Right cardiac atrium (tissue), 5 donors: Measurements from ENCODE around the gene GREM2. TPM values are rescaled to one million over a fixed set of nuclear protein-coding genes. Genes with fewer than 3 reads are reported as not detected.

Experiments
- ATAC-seq, 2 donors: fragments of 200-7000 bp; cut with Tn5 transposase; one replicate each; pipeline versions ENCODE4 v1.8.0 to v1.9.1; 2020; ENCODE audit warnings: moderate library complexity in 2 of 2, mild to moderate bottlenecking in 1 of 2
- DNase-seq, 3 donors: peaks; one replicate each; pipeline ENCODE4 v3.0.0-alpha.2; 2020
- H3K27ac ChIP-seq: one replicate; pipeline ENCODE4 v1.5.1; 2013; ENCODE audit warnings: mild to moderate bottlenecking, low read length, control low read depth, moderate library complexity
- H3K27me3 ChIP-seq: one replicate; pipeline ENCODE4 v1.6.1; 2013; ENCODE audit not compliant: control insufficient read depth, insufficient read depth
- H3K4me1 ChIP-seq: one replicate; pipeline ENCODE4 v1.6.1; 2013; ENCODE audit warnings: low read length; ENCODE audit not compliant: control insufficient read depth, insufficient read depth
- H3K4me3 ChIP-seq: one replicate; pipeline ENCODE4 v1.5.1; 2013; ENCODE audit warnings: low read length, control low read depth
- H3K9me3 ChIP-seq: one replicate; pipeline ENCODE4 v1.6.1; 2013; ENCODE audit warnings: low read length; ENCODE audit not compliant: control insufficient read depth
- WGBS: extraction: QIAGEN DNeasy Blood & Tissue Kit; methylation state at CpG from one replicate; pipeline ENCODE4 v1.1.7; 2013; 5-methylcytosine and 5-hydroxymethylcytosine counted together
- intact Hi-C, 4 donors: fragments of 100-400 bp; cut with DNase I; formaldehyde crosslinking; loops; one replicate each; pipeline versions ENCODE4 v1.11.0 to v1.14.0; 2022 to 2023
- polyA plus RNA-seq: library from polyadenylated mRNA; stranded (reverse); fragments of 200-250 nt; gene quantifications from one replicate; pipeline ENCODE4 v1.2.3, GENCODE V29; 2013
- total RNA-seq, 4 donors: library from RNA; stranded (reverse); fragmentation: NEBNext Ultra II Directional; extraction: Animal tissue kit (Norgen Biotek cat#: 25700); gene quantifications; one replicate each; pipeline ENCODE4 v1.2.1, GENCODE V29; 2021
- donor health status: healthy with polysubstance abuse.
- donor health status: DM: no; HTN: yes; CAD: no.
- donor health status: DM: no; HTN: no; CAD: no.
- donor health status: DM: no; HTN: yes; CAD: no; lungs with severe emphysema.
- donor health status: DM: yes; HTN: yes; CAD: no.

The GREM2 gene
- total and polyA plus RNA-seq, 5 donors: 0.09 to 0.23 TPM; not detected in 3

DNA sequence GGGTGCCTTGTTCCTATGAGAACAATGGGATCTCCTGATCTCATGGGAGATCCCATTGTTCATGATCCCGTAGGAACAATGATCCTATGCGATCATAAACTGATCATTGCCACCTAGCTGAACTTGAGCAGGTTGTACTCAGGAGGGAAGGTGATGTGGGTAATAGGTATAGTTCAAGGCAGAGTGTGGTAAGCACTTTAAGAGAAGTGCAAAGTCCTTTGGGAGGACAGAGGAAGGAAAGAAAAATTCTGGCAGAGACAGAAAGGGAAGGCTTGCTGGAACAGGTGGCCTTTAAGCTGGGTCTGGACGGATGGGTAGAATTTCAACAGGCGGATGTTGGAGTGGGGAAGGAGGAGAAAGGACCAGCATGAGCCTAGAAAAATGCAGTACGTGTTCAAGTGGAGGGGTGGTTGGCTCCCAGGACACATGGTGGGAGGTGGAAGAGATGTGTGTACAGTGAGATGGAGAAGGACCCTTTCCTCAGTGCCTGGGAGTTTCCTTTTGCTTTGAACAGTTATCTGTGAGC, 22.3 kb downstream of the GREM2 start:
- intact Hi-C loops: no loop called here
- H3K27me3 ChIP-seq: no peaks in the 10 kb centered on the region
- no peak overlapping the region for H3K4me3 ChIP-seq
- no peaks in the 10 kb centered on the region for H3K9me3 ChIP-seq
- H3K4me1 ChIP-seq: no peaks in the 10 kb centered on the region
- DNase-seq: no peak
- H3K27ac ChIP-seq: no peak overlapping the region
- WGBS: 82% methylated on average over 5 of the region's 5 CpGs
- ATAC-seq: no peak

DNA sequence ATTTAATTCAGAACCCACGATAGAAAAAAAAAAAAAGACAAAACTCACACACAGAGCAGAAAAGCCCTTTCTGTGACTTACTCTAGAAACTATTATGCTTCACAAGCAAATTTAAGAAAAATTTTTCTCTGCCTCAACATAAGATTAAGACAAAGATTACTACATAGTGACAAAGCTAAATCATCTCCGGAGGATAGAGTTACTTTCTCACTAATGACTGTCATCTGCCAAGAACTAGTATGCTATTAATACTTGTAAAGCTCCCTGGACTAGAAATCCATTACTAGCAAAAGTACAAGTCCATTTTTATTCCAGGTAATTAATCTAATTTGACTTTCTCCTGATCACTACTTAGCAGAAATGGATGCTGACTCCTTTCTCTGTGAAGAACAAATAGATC, 25.9 kb downstream of the GREM2 start:
- DNase-seq (no peak), ATAC-seq (no peak)

DNA sequence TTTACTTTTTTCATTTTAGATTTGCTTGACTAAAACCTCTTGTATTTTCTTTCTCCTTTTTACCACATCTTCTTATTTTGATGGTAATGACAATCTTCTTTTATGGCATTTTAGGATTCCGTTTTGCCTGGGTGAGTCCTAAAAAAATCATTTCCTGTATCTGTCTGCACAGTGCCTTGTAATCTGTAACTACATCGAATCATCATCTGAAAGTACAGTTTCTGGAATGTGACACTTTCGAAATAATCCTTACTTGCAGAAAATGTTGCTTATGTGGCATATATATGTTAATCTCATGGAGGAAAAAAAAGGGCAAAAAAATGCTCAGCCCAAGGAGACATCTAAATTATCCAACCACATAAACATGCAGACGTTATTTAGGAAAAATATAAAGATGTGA, 29.0 kb downstream of the GREM2 start:
- 53% methylated on average over 4 of the region's 4 CpGs for WGBS
- no peak overlapping the region for H3K27ac ChIP-seq
- H3K4me3 ChIP-seq: no peak overlapping the region
- H3K27me3 ChIP-seq: no peaks in the 10 kb centered on the region
- H3K9me3 ChIP-seq: no peaks in the 10 kb centered on the region
- ATAC-seq (no peak), DNase-seq (no peak)
- no peaks in the 10 kb centered on the region for H3K4me1 ChIP-seq
- intact Hi-C loops: no loop called here

More for the DNA sequence above, 25.9 kb downstream of the GREM2 start:
- no peak overlapping the region for H3K27ac ChIP-seq
- no peaks in the 10 kb centered on the region for H3K4me1 ChIP-seq
- no peak overlapping the region for H3K4me3 ChIP-seq
- intact Hi-C loops: no loop called here
- no peaks in the 10 kb centered on the region for H3K27me3 ChIP-seq
- no peaks in the 10 kb centered on the region for H3K9me3 ChIP-seq
- WGBS: 71% methylated on average over 2 of the region's 2 CpGs

DNA sequence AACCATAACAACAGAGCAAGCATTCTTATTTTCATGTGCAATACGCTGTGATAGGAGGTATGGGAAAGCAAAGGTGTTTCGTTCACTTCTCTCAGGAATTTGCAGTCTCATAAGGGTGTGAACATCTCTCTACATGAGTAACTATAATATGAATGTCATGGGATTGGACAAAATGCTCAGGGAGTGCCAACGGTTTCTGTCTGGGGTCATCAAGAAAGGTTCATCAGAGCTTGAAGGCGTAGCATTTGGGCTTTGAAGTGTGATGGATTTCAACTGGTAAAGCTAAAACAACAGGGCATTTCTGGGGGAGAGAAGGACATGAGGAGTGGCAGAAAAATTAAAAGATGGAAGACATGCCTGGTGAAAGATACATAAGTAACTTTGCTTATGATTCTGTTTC, 32.4 kb downstream of the GREM2 start:
- Histone ChIP-seq H3K27ac (no peak overlapping the region), H3K4me1 (no peaks in the 10 kb centered on the region), H3K27me3 (no peaks in the 10 kb centered on the region), H3K9me3 (no peaks in the 10 kb centered on the region), H3K4me3 (no peak overlapping the region)
- 77% methylated on average over 4 of the region's 4 CpGs for WGBS
- ATAC-seq (no peak), DNase-seq (no peak)
- intact Hi-C loops: no loop called here

DNA sequence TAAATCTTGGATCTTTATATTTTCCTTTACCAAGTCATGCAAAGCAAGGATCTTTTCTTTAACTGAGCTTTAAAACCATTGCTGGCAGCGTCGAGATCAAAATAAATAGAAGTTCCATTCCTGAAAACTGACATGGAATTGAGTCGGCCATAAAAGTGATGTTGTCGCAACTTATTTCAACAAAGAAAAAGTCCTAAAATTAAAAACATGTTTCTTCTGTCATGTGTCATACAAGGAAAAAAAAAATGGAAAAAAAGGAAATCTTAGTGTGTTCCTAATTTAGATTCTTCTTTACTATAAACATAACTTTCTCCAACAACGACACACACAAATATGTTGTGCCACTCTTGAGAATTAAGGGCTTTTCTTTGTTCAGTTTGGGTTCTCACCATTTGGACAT, 34.9 kb downstream of the GREM2 start:
- no peaks in the 10 kb centered on the region for H3K9me3 ChIP-seq
- no peaks in the 10 kb centered on the region for H3K27me3 ChIP-seq
- no peaks in the 10 kb centered on the region for H3K4me1 ChIP-seq
- 86% methylated on average over 5 of the region's 5 CpGs for WGBS
- DNase-seq (no peak), ATAC-seq (no peak)
- H3K4me3 ChIP-seq: no peak overlapping the region
- no peak overlapping the region for H3K27ac ChIP-seq
- intact Hi-C loops: no loop called here

DNA sequence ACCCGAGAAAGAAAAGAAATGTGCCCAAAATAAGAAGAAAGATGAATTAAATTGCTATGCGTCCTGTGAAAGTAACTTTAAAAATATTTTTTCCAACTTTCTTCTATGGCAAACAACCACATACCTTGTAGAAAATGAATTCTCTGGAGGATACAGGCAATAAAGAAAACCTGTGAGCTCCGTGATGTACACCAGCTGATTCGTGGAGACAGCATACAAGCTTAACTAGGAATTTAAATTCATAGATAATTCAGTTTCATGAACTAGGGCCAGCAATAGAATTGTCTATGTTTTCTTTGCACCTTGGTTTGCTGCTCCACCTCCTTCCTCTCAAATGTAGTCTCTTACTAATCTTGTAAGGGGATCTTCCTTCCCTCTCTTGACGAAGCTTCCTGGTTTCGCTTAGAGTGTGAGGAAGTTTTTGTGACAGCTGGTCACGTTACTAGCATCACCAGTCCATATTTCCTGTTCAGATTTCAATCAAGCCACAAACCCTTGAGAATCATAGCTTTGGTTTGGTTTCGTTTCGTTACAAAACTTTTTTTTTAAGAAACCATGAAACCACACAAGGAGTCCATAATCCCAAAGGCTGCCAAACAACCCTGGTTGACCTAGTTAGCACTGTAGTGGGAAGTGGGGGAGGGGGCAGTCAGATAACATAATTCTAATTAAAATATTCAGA, 35.8 kb downstream of the GREM2 start:
- no peak for DNase-seq
- peak; percentile 40 to 70 for ATAC-seq
- H3K27ac ChIP-seq: no peak overlapping the region
- WGBS: 35% methylated on average over 9 of the region's 9 CpGs
- intact Hi-C loops: no loop called here
- no peaks in the 10 kb centered on the region for H3K27me3 ChIP-seq
- no peaks in the 10 kb centered on the region for H3K9me3 ChIP-seq
- no peaks in the 10 kb centered on the region for H3K4me1 ChIP-seq
- H3K4me3 ChIP-seq: peak overlapping the region; percentile 48

DNA sequence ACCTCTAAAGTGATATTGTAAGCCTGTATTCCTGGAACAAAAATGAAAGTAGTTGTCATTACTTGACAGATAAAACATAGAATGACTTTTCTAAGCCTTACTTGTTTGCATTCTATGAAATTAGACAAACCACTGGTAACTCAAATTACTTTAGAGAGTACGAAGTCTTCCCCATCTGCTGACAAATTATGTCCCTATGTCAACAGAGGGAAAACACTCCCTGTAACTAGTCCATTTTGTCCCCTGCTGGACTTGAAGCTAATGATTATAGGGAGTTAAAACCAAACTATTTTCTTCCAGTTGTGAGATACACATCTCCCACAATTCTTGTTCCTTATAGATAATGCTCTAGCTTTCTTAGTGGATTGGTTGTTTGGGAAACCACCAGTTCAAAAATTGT, 39.6 kb downstream of the GREM2 start:
- Histone ChIP-seq H3K27me3 (no peaks in the 10 kb centered on the region), H3K27ac (no peak overlapping the region), H3K4me3 (no peak overlapping the region), H3K4me1 (no peaks in the 10 kb centered on the region), H3K9me3 (no peaks in the 10 kb centered on the region)
- intact Hi-C loops: no loop called here
- DNase-seq (no peak), ATAC-seq (no peak)
- 59% methylated on average over 1 of the region's 1 CpG for WGBS

DNA sequence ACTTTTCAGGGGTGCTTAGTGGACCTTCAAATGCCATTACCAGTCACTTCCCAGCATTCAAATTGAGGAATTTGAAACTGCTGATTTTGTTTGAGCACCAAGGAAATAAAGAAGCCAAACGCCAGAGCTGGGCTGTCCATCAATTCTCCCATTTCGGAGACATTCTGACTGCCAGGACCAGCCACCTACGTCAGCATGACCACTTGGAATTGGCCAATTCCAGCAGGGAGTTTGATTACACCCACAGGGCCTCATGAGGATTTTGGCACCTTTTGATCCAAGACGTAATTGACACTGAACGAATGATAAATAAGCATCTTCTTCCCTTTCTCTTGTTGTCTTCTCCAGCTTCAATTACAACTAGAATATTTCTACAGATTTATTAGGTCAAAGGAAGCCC, 40.2 kb downstream of the GREM2 start:
- Histone ChIP-seq H3K27me3 (no peaks in the 10 kb centered on the region), H3K9me3 (no peaks in the 10 kb centered on the region), H3K4me3 (no peak overlapping the region), H3K4me1 (no peaks in the 10 kb centered on the region), H3K27ac (no peak overlapping the region)
- intact Hi-C loops: no loop called here
- DNase-seq (no peak), ATAC-seq (no peak)
- WGBS: 53% methylated on average over 5 of the region's 5 CpGs

DNA sequence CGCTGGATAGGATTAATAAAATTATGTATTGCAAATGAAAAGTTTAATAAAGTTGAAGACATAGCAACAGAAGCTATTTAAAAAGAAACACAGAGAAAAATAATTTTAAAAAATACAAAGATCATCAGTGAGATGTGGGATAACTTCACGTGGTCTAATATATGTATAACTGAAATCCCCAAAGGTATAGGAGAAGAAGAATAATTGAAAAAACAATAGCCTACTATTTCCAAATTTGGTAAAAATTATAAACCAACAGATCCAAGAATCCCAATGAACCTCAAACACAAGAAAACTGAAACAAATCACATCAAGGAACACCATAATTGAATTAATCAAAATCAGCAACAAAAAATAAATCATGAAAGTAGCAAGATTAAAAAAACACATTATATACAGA, 44.9 kb downstream of the GREM2 start:
- H3K27ac ChIP-seq: no peak overlapping the region
- no peak for DNase-seq
- no peaks in the 10 kb centered on the region for H3K9me3 ChIP-seq
- no peaks in the 10 kb centered on the region for H3K4me1 ChIP-seq
- intact Hi-C loops: no loop called here
- H3K4me3 ChIP-seq: no peak overlapping the region
- no peak for ATAC-seq
- no peaks in the 10 kb centered on the region for H3K27me3 ChIP-seq
- 40% methylated on average over 2 of the region's 2 CpGs for WGBS

DNA sequence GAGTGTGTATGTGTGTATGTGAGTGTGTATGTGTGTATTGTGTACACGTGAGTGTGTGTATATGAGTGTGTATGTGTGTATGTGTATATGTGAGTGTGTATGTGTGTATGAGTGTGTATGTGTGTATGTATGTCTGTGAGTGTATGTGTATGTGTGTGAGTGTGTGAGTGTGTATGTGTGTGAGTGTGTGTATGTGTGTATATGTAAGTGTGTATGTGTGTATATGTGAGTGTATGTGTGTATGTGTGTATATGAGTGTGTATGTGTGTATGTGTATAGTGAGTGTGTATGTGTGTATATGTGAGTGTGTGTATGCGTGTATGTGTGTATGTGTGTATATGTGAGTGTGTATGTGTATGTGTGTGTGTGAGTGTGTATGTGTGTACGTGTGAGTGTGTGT, 49.2 kb downstream of the GREM2 start:
- Histone ChIP-seq H3K27me3 (no peaks in the 10 kb centered on the region), H3K27ac (no peak overlapping the region), H3K9me3 (no peaks in the 10 kb centered on the region), H3K4me3 (no peak overlapping the region), H3K4me1 (no peaks in the 10 kb centered on the region)
- intact Hi-C loops: no loop called here
- no peak for ATAC-seq
- WGBS: 95% methylated on average over 3 of the region's 3 CpGs
- no peak for DNase-seq

DNA sequence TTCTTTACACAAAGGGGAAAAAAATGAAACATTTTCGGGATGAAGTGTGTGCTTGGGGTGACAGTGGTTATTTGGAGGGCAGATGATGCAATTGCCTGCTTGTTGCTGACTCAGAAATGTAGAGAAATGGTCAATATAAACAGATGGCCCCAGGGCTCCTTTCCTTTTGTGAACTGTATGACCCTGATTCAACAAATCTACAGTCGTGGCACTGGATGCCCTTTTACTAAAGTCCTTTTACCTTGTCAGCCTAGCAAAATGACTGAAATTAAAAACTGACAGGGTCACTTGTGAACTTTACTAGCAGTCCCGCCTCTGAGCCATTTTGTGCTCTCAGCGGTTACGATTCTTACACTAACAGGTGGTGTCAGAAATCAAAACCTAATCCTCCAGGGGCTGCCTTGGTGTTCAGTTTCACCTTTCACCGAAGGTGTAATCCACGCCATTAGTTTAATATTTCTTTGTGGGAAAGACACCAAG, 49.8 kb downstream of the GREM2 start:
- intact Hi-C loops: no loop called here
- H3K27ac ChIP-seq: no peak overlapping the region
- DNase-seq: no peak
- H3K27me3 ChIP-seq: no peaks in the 10 kb centered on the region
- no peak for ATAC-seq
- H3K4me3 ChIP-seq: no peak overlapping the region
- 75% methylated on average over 7 of the region's 7 CpGs for WGBS
- no peaks in the 10 kb centered on the region for H3K4me1 ChIP-seq
- H3K9me3 ChIP-seq: no peaks in the 10 kb centered on the region

DNA sequence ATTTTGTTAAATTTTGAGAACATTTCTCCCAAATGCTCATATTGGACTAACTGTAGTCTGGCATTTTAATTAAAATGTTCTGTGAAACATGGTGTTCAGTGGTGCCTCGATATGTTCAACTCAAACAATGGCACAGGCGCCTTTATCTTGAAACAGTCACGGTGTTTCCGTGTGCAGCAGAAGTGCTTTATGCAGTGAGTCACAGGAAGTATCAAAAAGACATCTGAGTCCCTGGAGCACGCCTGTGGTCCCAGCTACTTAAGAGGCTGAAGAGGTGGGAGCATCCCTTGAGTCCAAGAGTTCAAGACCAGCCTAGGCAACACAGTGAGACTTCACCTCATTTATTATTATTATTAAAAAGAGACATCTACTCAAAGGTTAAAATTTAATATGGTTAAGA, 52.2 kb downstream of the GREM2 start:
- 70% methylated on average over 5 of the region's 5 CpGs for WGBS
- DNase-seq: no peak
- intact Hi-C loops: no loop called here
- no peak for ATAC-seq
- H3K27me3 ChIP-seq: no peaks in the 10 kb centered on the region
- H3K27ac ChIP-seq: no peak overlapping the region
- H3K9me3 ChIP-seq: no peaks in the 10 kb centered on the region
- no peaks in the 10 kb centered on the region for H3K4me1 ChIP-seq
- H3K4me3 ChIP-seq: no peak overlapping the region
